ENCODE measurements around the gene ATAD3C.
A peak's percentile ranks its signal among the peaks of the same experiment; 100 is the strongest.
"Not testable (repeated sequence)": the region's sequence is repeated elsewhere in the genome, so short reads cannot be mapped to it uniquely, and the experiment has no call there.

ATAD3C gene

GRCh38 chr1:1510912-1511532 lies 61.5 kb downstream of the ATAD3C start:
- TF ChIP-seq, protein P1, sequence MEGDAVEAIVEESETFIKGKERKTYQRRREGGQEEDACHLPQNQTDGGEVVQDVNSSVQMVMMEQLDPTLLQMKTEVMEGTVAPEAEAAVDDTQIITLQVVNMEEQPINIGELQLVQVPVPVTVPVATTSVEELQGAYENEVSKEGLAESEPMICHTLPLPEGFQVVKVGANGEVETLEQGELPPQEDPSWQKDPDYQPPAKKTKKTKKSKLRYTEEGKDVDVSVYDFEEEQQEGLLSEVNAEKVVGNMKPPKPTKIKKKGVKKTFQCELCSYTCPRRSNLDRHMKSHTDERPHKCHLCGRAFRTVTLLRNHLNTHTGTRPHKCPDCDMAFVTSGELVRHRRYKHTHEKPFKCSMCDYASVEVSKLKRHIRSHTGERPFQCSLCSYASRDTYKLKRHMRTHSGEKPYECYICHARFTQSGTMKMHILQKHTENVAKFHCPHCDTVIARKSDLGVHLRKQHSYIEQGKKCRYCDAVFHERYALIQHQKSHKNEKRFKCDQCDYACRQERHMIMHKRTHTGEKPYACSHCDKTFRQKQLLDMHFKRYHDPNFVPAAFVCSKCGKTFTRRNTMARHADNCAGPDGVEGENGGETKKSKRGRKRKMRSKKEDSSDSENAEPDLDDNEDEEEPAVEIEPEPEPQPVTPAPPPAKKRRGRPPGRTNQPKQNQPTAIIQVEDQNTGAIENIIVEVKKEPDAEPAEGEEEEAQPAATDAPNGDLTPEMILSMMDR (IDR thresholded peaks at IDR 0.05; ENCODE audit: control insufficient read depth, extremely low read depth, insufficient read depth) = no peak
- DNase-seq (ENCODE audit: low read depth) = peak; percentile 35

DNA sequence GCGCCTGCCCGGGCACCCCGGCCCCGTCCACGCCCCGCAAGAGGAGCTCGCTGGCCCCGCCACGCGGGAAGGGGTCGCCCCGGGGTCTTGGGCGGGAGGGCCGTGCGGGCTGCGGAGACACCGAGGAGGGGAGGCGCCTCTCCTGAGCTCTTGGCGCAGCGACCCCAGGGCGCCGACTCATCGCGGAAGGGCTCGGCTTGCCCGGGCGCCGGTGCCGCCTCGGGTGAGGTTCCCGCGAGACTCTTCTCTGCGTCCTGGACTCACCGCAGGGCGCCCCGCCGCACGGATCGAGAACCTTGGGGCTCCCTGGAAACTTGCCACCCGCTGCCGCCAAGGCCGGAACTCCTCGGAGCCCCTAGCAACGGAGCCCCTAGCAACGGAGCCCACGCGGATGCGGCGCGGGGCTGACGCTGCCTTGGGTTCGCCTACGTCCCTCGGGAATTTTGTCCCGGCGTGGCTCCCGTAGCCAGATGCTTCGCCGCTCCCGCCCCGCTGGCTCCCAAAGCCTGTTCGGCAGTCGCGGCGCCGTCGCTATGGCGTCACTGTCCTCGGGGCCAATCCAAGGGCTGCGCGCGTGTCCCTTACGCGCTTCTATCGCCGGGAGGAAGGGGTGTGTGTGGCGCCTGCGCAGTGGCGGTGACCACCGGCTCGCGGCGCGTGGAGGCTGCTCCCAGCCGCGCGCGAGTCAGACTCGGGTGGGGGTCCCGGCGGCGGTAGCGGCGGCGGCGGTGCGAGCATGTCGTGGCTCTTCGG lies 62.2 kb downstream of the ATAD3C start, which contains the start of gene ATAD3A:
Gene ATAD3A, plus strand, starts transcription at position 630 of the 753 bp plus-strand sequence. Its CDS starts 107 bp downstream, at position 737.
- TF ChIP-seq, protein P1 (IDR thresholded peaks at IDR 0.05; ENCODE audit: control insufficient read depth, extremely low read depth, insufficient read depth) = no peak
- DNase-seq (ENCODE audit: low read depth) = peak; percentile 92
- H3K4me3 ChIP-seq (ENCODE audit: low read depth, low read length) = peak within 1 kb of the TSS; percentile 89

More at GRCh38 chr1:1510912-1511532, 61.5 kb downstream of the ATAD3C start:
- H3K4me3 ChIP-seq (ENCODE audit: low read depth, low read length) = peak overlapping the region; percentile 89

DNA sequence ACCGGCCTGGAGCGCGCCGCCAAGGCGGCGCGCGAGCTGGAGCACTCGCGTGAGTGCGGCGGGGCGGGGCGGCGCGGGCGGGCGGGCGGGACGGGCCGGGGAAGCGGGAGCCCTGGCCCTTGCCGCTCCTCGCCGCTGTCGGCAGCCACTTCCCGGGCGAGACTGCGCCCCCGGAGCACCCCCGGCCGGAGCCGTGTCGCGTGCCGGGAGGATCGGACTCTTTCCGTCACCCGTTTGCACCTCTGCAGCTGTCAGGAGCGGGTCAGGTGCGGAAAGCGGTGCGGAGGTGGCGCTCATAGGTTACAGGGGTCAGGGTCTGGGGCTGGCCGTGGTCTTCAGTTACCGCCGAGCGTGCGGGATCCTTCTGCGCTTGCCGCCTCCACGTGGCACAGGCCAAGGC lies 62.9 kb downstream of the ATAD3C start:
- DNase-seq (ENCODE audit: low read depth) = not testable (repeated sequence)
- peak overlapping the region; percentile 89 for H3K4me3 ChIP-seq (ENCODE audit: low read depth, low read length)

GRCh38 chr1:1513675-1514074 lies 64.2 kb downstream of the ATAD3C start:
- H3K4me3 ChIP-seq (ENCODE audit: low read depth, low read length) = peak overlapping the region; percentile 89
- DNase-seq (ENCODE audit: low read depth) = not testable (repeated sequence)

- not testable (repeated sequence) for DNase-seq (ENCODE audit: low read depth); H3K4me3 ChIP-seq (ENCODE audit: low read depth, low read length)
These were observed 64.9 kb downstream of the ATAD3C start for GRCh38 chr1:1514376-1514775.

DNA sequence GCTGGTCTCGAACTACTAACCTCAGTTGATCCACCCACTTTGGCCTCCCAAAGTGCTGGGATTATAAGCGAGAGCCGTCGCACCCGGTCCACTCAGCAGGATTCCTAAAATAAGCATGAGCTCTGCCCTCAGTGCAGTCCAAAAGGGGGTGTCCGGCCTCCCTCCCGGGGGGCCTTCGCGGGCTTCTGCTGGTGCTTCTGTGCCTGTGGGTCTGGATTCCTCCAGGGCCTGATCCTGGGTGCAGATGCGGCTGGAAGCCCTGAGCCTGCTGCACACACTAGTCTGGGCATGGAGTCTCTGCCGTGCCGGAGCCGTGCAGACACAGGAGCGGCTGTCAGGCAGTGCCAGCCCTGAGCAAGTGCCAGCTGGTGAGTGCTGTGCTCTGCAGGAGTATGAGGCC lies 67.4 kb downstream of the ATAD3C start:
- not testable (repeated sequence) for H3K4me3 ChIP-seq (ENCODE audit: low read depth, low read length); DNase-seq (ENCODE audit: low read depth)

GRCh38 chr1:1517973-1518620 lies 68.6 kb downstream of the ATAD3C start:
- no peak for DNase-seq (ENCODE audit: low read depth)
- TF ChIP-seq, protein P1 (IDR thresholded peaks at IDR 0.05; ENCODE audit: control insufficient read depth, extremely low read depth, insufficient read depth) = no peak
- no peak overlapping the region for H3K4me3 ChIP-seq (ENCODE audit: low read depth, low read length)

DNA sequence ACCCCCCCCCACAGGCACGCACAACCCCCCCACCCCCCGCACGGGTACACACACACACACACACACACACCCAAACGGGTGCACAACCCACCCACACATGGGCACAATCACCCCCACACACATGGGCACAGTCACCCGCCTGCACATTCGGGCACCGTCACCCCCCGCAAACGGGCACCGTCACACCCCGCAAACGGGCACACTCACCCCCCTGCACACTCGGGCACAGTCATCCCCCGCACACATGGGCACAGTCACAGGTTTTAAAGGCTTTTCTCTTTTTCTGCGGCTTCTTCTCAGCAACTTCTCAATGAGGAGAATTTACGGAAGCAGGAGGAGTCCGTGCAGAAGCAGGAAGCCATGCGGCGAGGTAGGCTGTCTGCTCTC lies 69.1 kb downstream of the ATAD3C start:
- DNase-seq (ENCODE audit: low read depth); H3K4me3 ChIP-seq (ENCODE audit: low read depth, low read length): not testable (repeated sequence)

Data from LNCaP clone FGC (cell line).